Measurements from ENCODE around the gene ZMYND8. TPM values are rescaled to one million over a fixed set of nuclear protein-coding genes. Genes with fewer than 3 reads are reported as not detected.

ZMYND8 gene
- total and polyA plus RNA-seq, 3 donors from 2014 or later = 30.4 to 102 (median 87.2) TPM

DNA sequence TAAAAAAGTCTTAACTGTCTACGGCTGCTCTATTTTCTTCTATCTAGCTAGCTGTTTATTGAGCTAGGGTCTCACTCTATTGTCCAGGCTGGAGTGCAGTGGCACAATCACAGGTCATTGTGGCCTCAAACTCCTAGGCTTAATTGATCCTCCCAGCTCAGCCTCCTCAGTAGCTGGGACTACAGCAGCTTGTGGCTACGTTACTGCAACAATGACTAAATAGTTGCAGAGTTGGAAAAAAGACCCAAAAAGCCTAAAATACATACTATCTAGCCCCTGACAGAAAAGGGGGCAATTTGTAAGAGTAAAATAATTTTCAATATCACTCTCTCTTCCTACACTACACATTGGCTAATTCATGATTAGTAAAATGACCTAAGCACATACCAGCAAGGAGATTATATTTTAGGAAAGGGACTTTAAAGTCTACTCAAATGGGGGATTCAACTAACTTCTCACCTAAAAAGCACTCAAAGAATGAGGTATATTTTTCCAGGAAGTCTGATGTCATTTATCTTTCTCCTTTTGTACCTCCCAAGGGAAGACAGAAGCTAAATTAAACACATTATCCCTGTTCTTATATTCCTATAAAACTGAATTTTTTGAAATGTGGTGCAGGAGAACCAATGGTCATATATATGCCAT lies 82.8 kb downstream of the ZMYND8 start:
- peak overlapping the region; percentile 64 to 81 for H3K27ac ChIP-seq
- no peak for DNase-seq
- H3K27me3 ChIP-seq = no peaks in the 10 kb centered on the region
- no peak for TF ChIP-seq POLR2A (IDR thresholded peaks at IDR 0.05)
- TF ChIP-seq, protein P1, sequence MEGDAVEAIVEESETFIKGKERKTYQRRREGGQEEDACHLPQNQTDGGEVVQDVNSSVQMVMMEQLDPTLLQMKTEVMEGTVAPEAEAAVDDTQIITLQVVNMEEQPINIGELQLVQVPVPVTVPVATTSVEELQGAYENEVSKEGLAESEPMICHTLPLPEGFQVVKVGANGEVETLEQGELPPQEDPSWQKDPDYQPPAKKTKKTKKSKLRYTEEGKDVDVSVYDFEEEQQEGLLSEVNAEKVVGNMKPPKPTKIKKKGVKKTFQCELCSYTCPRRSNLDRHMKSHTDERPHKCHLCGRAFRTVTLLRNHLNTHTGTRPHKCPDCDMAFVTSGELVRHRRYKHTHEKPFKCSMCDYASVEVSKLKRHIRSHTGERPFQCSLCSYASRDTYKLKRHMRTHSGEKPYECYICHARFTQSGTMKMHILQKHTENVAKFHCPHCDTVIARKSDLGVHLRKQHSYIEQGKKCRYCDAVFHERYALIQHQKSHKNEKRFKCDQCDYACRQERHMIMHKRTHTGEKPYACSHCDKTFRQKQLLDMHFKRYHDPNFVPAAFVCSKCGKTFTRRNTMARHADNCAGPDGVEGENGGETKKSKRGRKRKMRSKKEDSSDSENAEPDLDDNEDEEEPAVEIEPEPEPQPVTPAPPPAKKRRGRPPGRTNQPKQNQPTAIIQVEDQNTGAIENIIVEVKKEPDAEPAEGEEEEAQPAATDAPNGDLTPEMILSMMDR (IDR thresholded peaks at IDR 0.05) = no peak
- H3K4me3 ChIP-seq = no peak overlapping the region
- WGBS, 2 donors = 82 to 85% methylated on average over 2 of the region's 2 CpGs
- intact Hi-C loops (cut with DNase I; ENCODE audit: low total_unique reads) = loop anchor here (2.0 kb wide), 1 partner anchor 109 kb away; no protein-coding TSS in a partner anchor
- H3K36me3 ChIP-seq (ENCODE audit: low read depth, missing control alignments) = no peaks in the 10 kb centered on the region
- peaks cover 33% of the 10 kb centered on the region for H3K4me1 ChIP-seq
- H3K9me3 ChIP-seq = no peaks in the 10 kb centered on the region

DNA sequence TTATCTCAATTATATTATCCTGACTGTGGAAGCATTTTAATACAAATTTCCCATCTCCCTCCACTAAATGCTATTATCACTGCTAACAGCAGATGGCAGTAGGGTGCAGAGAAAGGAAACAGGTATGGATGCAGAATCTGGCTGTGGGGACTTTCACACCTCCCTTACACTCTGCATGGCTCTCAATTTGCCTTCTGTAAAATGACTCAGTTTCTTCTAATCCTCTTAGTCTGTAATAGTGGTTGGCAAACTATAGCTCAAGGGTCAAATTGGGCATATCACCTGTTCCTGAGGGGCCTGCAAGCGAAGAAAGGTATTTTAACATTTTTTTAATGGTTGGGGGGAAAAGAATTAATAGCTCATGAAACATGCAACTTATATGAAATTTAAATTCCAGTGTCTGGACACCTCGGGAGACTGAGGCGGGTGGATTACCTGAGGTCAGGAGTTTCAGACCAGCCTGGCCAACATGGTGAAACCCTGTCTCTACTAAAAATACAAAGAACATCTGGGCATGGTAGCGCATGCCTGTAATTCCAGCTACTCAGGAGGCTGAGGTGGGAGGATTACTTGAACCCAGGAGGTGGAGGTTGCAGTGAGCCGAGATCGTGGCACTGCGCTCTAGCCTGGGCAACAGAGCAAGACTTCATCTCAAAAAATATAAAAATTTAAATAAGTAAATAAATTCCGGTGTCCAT lies 83.5 kb downstream of the ZMYND8 start:
- Histone ChIP-seq H3K4me3 (no peak overlapping the region), H3K36me3 (ENCODE audit: low read depth, missing control alignments) (no peaks in the 10 kb centered on the region), H3K27me3 (no peaks in the 10 kb centered on the region), H3K9me3 (no peaks in the 10 kb centered on the region), H3K27ac (peak overlapping the region in 1 of 2 donors; percentile 81), H3K4me1 (peaks cover 33% of the 10 kb centered on the region)
- DNase-seq = peak; percentile 57
- 77 to 86% methylated on average over 8 of the region's 8 CpGs for WGBS, 2 donors
- intact Hi-C loops (cut with DNase I; ENCODE audit: low total_unique reads) = loop anchor here (2.0 kb wide), 1 partner anchor 110 kb away; no protein-coding TSS in a partner anchor
- TF ChIP-seq POLR2A (IDR thresholded peaks at IDR 0.05) = no peak
- TF ChIP-seq, protein P1 (IDR thresholded peaks at IDR 0.05) = peak; percentile 91 to 95 (median 93)

DNA sequence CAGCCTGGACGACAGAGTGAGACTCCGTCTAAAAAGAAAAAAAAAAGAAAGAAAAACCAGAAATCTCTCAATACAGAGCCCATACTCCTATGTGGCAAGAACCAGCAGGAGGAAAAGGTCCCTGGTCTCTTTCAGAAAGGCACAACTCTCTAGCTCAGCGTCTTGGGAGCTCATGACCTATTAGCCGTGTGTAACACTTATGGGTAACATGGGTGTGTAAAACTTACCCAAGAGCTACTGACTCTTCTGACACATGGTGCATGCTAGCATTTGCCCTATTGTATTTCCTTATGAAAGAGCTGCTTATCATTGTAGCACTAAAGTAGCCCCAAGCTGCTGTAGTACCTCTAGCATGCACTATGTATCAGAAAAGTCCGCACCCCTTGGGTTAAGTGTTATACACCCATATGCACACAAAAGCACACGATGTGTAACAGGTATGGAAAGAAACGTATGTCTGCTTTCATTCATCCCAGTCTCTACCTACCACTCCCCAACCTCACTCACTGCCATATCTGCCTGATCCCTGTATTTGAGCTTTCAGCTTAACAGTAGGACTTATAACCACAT lies 85.4 kb downstream of the ZMYND8 start:
- H3K36me3 ChIP-seq (ENCODE audit: low read depth, missing control alignments) = no peaks in the 10 kb centered on the region
- 81 to 88% methylated on average over 7 of the region's 7 CpGs for WGBS, 2 donors
- DNase-seq = no peak
- no peaks in the 10 kb centered on the region for H3K9me3 ChIP-seq
- intact Hi-C loops (cut with DNase I; ENCODE audit: low total_unique reads) = no loop called here
- H3K4me3 ChIP-seq = no peak overlapping the region
- TF ChIP-seq, protein P1 (IDR thresholded peaks at IDR 0.05) = no peak
- TF ChIP-seq POLR2A (IDR thresholded peaks at IDR 0.05) = no peak
- no peak overlapping the region for H3K27ac ChIP-seq
- H3K27me3 ChIP-seq = no peaks in the 10 kb centered on the region
- peaks cover 17% of the 10 kb centered on the region for H3K4me1 ChIP-seq

DNA sequence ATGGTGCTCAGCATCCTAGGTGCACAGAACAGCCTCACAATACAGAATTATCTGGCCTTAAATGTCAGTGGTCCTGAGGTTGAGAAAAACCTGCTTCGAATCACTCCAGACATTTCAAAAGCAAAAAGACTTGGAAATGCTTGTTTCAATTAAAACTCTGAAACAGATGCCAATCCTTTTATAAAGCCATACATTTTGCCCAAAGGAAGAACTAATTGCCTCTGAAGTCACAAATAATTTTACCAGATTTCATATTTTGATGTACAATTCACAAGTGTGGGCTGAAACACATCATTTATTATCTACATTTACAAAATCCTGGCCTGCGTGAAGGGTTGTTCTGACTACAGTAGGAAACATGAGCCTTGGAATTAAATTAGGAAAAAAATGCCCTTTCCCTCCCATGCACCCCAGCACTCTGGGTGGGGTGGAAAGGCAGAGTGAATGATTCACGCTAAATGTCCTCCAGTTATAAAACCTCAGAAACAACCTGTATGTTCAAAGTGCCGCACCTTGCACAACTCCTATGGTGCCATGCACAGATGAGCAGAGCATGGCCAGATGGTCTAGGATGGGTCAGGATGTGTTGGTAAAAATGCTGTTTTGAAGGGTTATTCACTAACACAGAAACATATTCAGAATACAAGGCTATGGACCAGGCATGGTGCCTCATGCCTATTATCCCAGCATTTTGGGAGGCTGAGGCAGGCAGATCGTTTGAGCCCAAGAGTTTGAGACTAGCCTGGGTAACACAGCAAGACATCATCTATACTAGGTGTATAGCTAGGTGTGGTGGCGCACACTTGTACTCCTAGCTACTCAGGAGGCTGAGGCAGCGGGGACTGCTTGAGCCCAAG lies 87.0 kb downstream of the ZMYND8 start:
- TF ChIP-seq POLR2A (IDR thresholded peaks at IDR 0.05) = no peak
- TF ChIP-seq, protein P1 (IDR thresholded peaks at IDR 0.05) = no peak
- no peak overlapping the region for H3K4me3 ChIP-seq
- H3K27ac ChIP-seq = no peak overlapping the region
- peaks cover 10% of the 10 kb centered on the region for H3K4me1 ChIP-seq
- no peaks in the 10 kb centered on the region for H3K9me3 ChIP-seq
- H3K36me3 ChIP-seq (ENCODE audit: low read depth, missing control alignments) = no peaks in the 10 kb centered on the region
- intact Hi-C loops (cut with DNase I; ENCODE audit: low total_unique reads) = no loop called here
- DNase-seq = no peak
- 88 to 90% methylated on average over 6 to 7 of the region's 7 CpGs for WGBS, 2 donors
- no peaks in the 10 kb centered on the region for H3K27me3 ChIP-seq

All from testis (tissue), 3 donors.